ENCODE measurements around the gene RARG.
"Not testable (repeated sequence)": the region's sequence is repeated elsewhere in the genome, so short reads cannot be mapped to it uniquely, and the experiment has no call there.

The RARG gene

DNA sequence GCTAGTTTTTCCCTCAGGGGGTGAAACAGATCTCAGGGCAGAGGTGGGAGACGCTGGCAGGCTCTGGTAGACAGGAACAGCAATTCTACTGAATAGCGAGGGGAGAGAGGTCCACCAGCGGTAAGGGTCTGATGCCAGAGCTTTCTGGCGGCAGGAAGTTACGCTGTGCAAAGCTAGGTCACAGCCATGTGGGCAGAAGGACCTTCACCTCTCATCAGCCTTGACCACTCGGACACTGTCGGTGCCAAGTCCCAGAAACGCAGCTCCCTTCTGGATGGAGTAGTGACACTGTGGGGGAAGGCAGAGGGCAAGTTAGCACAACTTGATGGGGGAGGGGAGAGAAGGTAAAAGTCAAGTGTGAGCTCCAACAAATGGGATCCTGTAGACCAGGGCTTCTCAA lies 61.8 kb downstream of the RARG start:
- Mint-ChIP-seq H3K4me3 (no peak overlapping the region), H3K9me3 (no peaks in the 10 kb centered on the region), H3K27ac (no peak overlapping the region), H3K4me1 (peaks cover 6% of the 10 kb centered on the region), H3K36me3 (peaks cover 5% of the 10 kb centered on the region)
- DNase-seq (ENCODE audit: low spot score in 2 of 2) (no peak), ATAC-seq (no peak)

DNA sequence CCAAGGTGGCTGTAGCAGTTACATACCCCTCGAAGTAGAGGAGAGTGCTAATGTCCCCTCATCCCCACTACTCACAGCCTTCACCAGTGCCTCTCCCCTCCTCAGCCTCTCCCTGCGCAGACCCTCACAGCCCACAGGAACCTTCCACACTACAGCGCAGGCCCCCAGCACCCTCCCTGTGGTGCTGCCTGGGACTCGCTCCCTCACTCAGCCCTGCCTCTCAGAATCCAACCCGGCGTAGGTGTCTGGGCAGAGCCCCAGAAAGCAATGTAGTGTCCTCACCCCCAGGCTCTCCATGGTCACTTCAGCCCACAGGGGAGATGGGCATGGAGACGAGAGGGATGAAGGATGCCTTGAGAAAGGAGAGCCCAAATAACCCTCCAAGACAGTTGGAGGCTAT lies 62.4 kb downstream of the RARG start:
- H3K4me3 Mint-ChIP-seq: no peak overlapping the region
- ATAC-seq: no peak

DNA sequence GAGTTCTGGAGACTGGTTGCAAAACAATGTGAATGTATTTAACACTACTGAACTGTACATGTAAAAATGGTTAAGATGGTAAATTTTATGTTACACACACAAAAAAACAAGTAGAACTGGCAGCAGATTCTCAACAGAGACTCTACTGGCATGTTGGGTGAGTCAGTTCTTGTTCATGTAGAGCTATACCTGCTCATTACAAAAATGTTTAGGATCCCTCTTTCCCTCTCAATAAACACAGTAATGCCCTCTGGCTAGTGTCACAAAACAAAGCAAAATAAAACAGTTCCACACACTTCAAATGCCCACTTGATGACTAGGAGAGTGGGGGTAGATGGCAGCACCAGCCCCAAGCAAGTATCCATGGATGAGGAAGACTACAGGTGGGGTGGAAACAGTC lies 65.2 kb downstream of the RARG start:
- H3K4me3 Mint-ChIP-seq: no peak overlapping the region
- H3K4me1 Mint-ChIP-seq: no peaks in the 10 kb centered on the region
- DNase-seq (ENCODE audit: low spot score in 2 of 2): no peak
- no peaks in the 10 kb centered on the region for H3K9me3 Mint-ChIP-seq
- no peak overlapping the region for H3K27ac Mint-ChIP-seq
- no peak for ATAC-seq
- no peaks in the 10 kb centered on the region for H3K36me3 Mint-ChIP-seq

More for the DNA sequence above, 62.4 kb downstream of the RARG start:
- no peak for DNase-seq (ENCODE audit: low spot score in 2 of 2)
- H3K36me3 Mint-ChIP-seq: peaks cover 5% of the 10 kb centered on the region
- H3K4me1 Mint-ChIP-seq: peaks cover 6% of the 10 kb centered on the region
- H3K27ac Mint-ChIP-seq: no peak overlapping the region
- no peaks in the 10 kb centered on the region for H3K9me3 Mint-ChIP-seq

DNA sequence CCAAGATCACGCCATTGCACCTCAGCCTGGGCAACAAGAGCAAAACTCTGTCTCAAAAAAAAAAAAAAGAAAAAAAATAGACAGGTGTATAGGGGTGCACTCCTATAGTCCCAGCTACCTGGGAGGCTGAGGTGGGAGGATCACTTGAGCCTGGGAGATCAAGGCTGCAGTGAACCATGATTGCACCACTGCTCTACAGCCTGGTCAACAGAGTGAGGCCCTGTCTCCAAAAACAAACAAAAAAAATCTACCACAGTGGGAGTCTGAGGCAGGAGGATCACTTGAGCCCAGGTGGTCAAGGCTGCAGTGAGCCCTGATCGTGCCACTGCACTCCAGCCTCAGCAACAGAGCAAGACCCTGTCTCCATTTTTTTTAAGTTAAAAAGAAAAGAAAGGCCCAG lies 69.0 kb downstream of the RARG start:
- H3K9me3 Mint-ChIP-seq; H3K27ac Mint-ChIP-seq; ATAC-seq; H3K36me3 Mint-ChIP-seq; H3K4me1 Mint-ChIP-seq; H3K4me3 Mint-ChIP-seq; DNase-seq (ENCODE audit: low spot score in 2 of 2): not testable (repeated sequence)

DNA sequence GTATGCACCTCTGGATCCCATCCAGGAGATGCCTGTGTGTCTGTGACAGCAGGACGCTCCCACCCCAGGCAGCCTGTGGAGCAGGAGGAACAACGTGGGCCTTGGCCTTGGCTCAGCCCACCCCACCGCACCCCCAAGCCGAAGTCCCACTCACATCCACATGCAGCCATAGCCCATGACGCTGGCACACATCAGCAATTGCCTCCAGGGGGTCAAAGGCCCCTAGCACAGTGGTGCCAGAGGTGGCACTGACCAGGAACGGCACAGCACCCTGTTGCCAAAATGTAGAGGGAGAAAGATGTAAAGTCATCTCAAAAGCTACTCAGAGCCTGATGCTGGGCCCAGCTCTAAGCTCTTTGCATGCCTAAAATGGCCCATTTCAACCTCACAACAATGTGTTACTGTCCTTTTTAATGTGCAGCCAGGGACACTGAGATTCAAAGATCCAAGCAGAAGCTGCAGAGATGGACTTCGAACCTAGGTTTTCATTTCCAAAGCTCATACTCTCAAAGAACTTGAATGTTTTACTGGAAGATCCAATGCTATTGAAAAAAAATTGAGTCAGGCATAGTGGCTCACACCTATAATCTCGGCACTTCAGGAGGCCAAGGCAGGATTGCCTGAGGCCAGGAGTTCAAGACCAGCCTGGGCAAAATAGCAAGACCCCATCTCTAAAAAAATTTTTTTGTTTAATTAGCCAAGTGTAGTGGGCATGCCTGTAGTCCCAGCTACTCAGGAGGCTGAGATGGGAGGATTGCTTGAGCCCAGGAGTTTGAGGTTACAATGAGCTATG lies 70.7 kb downstream of the RARG start:
- ATAC-seq (no peak), DNase-seq (ENCODE audit: low spot score in 2 of 2) (no peak)
- peaks cover 10% of the 10 kb centered on the region for H3K4me1 Mint-ChIP-seq
- H3K27ac Mint-ChIP-seq: no peak overlapping the region
- H3K9me3 Mint-ChIP-seq: no peaks in the 10 kb centered on the region
- no peak overlapping the region for H3K4me3 Mint-ChIP-seq
- no peaks in the 10 kb centered on the region for H3K36me3 Mint-ChIP-seq

DNA sequence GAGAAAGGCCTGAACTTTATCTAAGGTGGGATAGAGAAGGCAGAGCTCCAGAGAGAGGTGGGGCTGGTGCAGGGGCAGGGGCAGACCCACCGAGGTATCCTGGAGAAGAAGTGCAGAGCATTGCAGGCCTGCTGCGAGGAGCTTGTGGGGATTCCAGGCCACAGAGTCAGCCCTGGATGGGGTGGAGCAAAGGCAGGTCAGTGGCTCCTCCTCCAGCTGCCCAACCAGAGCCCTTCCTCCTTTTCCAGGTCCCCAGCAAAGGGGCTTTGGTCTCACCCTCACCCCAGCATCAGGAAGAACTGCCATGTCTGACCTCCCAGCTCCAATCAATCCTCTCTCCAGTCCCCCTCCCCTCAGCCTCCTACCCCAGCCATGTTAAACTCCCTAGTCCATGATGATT lies 71.3 kb downstream of the RARG start:
- Mint-ChIP-seq H3K27ac (peak overlapping the region; percentile 84), H3K36me3 (no peaks in the 10 kb centered on the region), H3K9me3 (no peaks in the 10 kb centered on the region), H3K4me1 (peaks cover 10% of the 10 kb centered on the region), H3K4me3 (no peak overlapping the region)
- ATAC-seq (no peak), DNase-seq (ENCODE audit: low spot score in 2 of 2) (no peak)
